GM13976 (cell line): ENCODE measurements around the gene TSPAN3.

Experiments
- DNase-seq: peaks from one replicate; pipeline ENCODE4 v3.0.0; 2012; ENCODE audit warnings: low spot score
- in situ Hi-C: fragments of 300-500 bp; cut with MboI; formaldehyde crosslinking; loops from one replicate; pipeline ENCODE4 v1.12.0; 2022; ENCODE audit warnings: low sequenced_read_pairs, mixed read lengths, inconsistent platforms; ENCODE audit not compliant: unreplicated experiment
- TF ChIP-seq, protein P1 (sequence below): IDR thresholded peaks from 2 replicates; pipeline ENCODE4 v1.5.1; 2012; ENCODE audit warnings: borderline replicate concordance, mild to moderate bottlenecking; ENCODE audit not compliant: insufficient read depth; ENCODE audit errors: extremely low read depth, missing control alignments, control extremely low read depth

Gene TSPAN3

DNA sequence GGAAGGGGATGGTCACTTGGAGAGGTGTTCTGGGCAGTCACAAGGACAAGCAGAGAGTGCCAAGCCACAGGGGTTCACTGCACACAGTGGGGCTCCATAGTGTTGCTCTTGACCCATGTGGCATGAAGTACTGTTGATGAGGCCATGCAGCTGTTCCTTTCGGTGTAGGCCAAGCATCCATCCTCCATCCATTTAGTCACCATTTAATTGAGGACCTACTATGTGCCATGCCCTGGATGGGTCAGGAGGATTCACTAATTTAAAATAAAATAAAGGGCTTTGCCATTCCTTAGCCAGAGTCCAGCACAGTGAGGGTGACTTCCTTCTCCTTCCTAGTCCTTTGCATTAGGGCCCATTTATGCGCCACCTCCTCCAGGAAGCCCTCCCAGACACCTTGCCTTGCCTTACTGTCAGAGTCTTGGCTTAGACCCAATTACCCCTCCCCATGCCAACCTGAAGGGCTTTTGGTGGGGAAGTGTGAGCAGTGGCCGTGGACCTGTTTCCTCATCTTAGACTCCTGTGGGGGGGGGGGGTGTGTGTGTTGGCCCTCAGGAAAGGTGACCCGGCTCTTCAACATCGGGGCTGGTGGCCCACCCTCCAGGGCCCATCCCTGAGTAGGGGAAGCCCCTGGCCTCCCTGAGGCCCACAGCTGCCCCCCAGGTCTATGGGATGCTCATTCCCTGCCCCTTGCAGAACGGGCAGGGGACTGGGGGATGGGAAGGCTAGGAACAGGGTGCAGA, 50.4 kb downstream of the TSPAN3 start:
- no peak for DNase-seq
- TF ChIP-seq, protein P1, sequence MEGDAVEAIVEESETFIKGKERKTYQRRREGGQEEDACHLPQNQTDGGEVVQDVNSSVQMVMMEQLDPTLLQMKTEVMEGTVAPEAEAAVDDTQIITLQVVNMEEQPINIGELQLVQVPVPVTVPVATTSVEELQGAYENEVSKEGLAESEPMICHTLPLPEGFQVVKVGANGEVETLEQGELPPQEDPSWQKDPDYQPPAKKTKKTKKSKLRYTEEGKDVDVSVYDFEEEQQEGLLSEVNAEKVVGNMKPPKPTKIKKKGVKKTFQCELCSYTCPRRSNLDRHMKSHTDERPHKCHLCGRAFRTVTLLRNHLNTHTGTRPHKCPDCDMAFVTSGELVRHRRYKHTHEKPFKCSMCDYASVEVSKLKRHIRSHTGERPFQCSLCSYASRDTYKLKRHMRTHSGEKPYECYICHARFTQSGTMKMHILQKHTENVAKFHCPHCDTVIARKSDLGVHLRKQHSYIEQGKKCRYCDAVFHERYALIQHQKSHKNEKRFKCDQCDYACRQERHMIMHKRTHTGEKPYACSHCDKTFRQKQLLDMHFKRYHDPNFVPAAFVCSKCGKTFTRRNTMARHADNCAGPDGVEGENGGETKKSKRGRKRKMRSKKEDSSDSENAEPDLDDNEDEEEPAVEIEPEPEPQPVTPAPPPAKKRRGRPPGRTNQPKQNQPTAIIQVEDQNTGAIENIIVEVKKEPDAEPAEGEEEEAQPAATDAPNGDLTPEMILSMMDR, result no peak
- in situ Hi-C loops, result no loop called here

DNA sequence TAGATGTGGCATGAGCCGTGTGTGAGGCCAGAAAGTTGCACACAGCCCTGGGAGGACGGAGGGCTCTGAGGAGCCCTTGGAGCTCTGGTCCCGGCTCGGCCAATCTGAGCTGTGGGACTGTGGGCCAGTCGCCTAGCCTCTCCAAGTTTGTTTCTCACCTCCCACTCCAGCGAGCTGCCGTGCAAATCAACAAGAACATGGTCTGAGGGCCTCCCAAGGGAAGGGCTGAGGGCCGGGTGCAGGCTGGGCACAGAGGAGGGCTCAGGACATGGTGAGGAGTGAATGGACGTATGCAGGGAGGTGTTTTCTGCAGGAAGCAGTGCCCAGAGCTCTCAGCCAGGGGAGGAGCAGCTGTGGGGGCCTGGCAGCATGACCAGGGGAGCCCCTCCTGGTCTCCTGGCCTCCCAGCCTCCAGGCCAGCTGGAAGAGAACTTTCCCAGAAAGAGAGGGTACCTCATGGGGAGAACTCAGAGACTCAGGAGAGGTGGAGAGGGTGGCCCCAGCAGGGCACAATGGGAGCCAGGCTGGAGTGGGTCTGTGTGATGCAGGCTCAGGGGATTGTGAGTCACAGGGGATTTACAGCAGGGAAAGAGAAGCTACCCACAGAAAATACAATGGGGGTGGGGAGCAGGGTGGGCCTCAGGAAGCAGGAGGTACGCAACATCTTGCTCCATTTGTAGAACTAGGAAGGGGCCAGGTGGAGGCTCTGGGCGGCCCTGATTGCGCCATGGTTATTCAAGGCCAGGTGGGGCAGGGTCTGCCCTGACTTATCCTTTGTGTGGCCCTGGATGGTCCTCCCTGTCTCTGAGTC, 51.2 kb downstream of the TSPAN3 start:
- DNase-seq, result no peak
- in situ Hi-C loops, result no loop called here
- TF ChIP-seq, protein P1, result no peak

DNA sequence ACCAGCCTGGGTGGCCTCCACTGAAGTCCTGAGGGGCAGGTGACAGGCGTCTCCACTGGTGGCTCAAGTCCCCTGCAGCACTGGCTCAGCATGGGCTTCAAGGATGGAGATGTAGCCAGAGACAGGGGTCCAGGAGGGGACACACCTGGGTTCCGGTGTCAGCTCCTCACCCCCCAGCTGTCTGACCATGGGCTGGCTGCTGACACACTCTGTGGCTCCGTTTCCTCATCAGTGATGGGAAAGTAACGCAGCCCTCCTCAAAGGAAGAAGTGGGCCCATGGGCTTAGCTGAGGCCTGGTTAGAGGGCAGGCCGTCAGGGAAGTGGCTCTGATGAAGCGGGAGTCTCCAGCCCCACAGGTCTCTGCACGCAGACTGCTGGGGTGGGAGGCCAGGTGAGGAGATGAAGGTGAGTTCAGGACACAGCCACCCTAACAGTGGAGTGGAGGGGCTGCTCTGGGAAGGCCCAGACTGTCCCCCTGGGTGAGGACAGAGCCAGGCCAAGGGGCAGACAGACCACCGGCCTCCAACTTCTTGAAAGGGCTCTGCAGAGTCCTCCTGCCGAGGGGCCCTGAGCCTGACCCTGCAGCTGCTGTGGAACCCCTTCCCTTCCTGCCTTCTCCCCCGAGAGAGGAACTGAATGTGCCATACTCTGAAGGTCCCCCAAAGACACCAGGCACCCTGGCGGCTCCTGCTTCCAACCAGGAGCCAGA, 52.0 kb downstream of the TSPAN3 start:
- TF ChIP-seq, protein P1, result no peak
- in situ Hi-C loops, result no loop called here
- no peak for DNase-seq

DNA sequence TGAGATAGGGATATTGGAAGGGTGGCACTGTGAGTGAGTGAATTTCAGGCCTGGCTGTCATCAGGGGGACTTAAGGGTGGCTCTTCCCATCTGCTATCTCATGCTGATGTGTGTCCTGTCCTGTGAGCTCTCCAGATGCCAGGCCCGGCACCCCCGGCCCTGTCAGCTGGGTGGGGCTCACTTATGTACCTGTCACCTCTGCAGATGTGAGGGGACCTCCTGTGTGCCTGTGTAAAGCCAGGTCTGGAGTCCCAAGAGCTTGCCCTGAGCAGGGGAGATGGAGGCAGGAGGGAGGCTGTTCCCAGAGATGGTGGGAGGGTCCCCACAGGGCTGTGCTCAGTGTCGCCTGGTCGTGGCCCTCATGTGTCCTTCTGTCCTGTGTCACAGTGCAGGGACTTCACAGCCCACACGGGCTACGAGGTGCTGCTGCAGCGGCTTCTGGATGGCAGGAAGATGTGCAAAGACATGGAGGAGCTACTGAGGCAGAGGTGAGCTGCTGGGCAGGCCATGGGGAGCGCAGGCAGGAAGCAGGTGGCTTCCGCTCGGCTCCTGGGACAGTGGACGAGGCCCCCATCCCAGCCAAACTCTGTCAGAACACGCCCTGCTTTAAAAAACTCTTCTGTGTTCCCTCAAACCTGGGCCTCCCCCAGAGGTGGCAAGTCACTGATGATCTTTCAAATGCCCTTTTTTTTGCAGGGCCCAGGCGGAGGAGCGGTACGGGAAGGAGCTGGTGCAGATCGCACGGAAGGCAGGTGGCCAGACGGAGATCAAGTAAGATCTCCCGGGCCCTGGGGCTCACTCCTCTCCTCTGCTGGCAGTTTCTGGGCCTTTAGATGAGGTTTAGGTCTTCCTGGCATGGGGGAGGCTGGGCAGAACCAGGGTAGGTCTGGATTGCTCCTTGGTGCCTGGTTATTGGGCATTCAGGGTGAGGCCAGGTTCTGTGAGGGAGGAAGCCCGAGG, 52.9 kb downstream of the TSPAN3 start:
- in situ Hi-C loops, result no loop called here
- TF ChIP-seq, protein P1, result no peak
- no peak for DNase-seq

DNA sequence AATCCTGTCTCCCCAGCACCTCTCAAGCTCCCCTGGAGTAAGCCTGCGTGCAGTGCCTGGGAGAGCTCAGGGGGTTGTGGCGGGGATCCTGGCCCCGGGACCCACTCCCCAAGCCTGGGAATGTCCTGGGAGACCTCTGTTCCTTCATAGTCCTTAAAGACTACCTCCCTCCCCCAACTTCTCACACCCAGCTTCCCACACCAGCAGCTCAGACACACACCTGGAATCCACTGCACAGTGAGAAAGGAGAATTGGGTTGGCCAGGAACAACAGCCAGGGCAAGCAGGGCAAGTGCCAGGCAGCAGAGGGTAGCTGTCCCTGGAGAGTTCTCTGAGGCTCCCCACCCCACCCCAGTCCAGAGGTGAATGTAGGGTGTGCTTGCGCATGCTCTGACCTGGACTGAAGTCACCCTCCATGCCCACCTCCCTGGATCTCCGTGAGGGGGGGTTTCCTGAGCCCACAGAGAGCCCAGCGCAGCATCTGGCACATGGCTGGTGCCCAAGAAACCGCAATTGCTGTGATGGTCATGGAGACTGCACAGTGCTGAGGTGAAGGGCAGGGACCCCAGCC, 53.7 kb downstream of the TSPAN3 start:
- TF ChIP-seq, protein P1, result no peak
- in situ Hi-C loops, result no loop called here
- DNase-seq, result no peak

DNA sequence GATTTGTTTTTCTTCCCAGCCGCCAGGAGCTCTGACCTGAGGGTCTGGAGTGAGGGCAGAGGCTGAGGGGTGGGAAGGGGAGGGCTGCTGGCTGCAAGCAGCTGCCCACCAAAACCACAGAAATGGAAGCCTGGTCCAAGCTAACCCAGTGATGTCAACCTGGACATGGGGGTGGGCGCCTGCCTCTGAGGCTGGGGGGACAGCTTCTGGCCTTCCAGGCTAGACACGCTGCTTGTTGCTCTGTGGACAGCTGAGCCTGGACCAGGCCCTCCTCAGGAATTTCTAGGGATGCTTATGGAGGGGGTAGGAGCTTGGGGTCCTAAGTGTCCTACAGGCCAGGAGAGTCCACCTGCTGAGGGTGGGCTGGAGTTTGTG, 54.6 kb downstream of the TSPAN3 start:
- in situ Hi-C loops, result no loop called here
- TF ChIP-seq, protein P1, result no peak
- DNase-seq, result no peak
